ENCODE data around the gene MAL. TPM values are rescaled to one million over a fixed set of nuclear protein-coding genes. Genes with fewer than 3 reads are reported as not detected.

Gene MAL
- total and polyA plus RNA-seq, 2 of the 13 experiments (the other 11 are each of a cell fraction or from before 2014, with no cell fraction given): not detected

GRCh38 chr2:95073856-95074662 lies 48.6 kb downstream of the MAL start:
- CTCF ChIA-PET (ENCODE audit: low intra/inter-chr PET ratio, low total read pairs): no interaction called here

GRCh38 chr2:95074663-95075439 lies 49.3 kb downstream of the MAL start:
- Histone ChIP-seq H3K4me2 (ENCODE audit: low read depth, low read length) (no peak overlapping the region), H3K9me3 (ENCODE audit: low read length) (no peaks in the 10 kb centered on the region), H3K27me3 (ENCODE audit: control insufficient read depth in 1 of 2, insufficient read depth in 2 of 2, low read length in 2 of 2) (peaks cover 5 to 57% of the 10 kb centered on the region in 2 experiments; a peak in 4 of 5 replicates), H3K79me2 (ENCODE audit: insufficient read depth, low read length) (no peaks in the 10 kb centered on the region), H3K4me1 (ENCODE audit: insufficient read depth, low read length) (peaks cover 38% of the 10 kb centered on the region), H3K9ac (ENCODE audit: insufficient read depth, low read depth, low read length) (no peak overlapping the region), H3K27ac (ENCODE audit: extremely low read length, insufficient read depth, low read length) (no peak overlapping the region), H3K36me3 (replicated peaks in 1 of 2; ENCODE audit: control insufficient read depth in 1 of 2, insufficient read depth in 2 of 2, low read length in 2 of 2) (no peaks in the 10 kb centered on the region), H2AFZ (ENCODE audit: low read length) (no peak overlapping the region), H4K20me1 (ENCODE audit: insufficient read depth, low read length) (no peaks in the 10 kb centered on the region), H3K4me3 (replicated peaks in 1 of 3; ENCODE audit: insufficient read depth in 1 of 3, low read depth in 2 of 3, low read length in 3 of 3) (no peak overlapping the region)
- TF ChIP-seq HOXA3 (CRISPR knock-in tag; IDR thresholded peaks at IDR 0.05) (no peak), NFIC (IDR thresholded peaks at IDR 0.05; ENCODE audit: low read length) (no peak), ZNF761 (CRISPR knock-in tag; conservative IDR thresholded peaks at IDR 0.05) (no peak), HES4 (CRISPR knock-in tag; IDR thresholded peaks at IDR 0.05; ENCODE audit: borderline replicate concordance) (no peak), RFXAP (CRISPR knock-in tag; IDR thresholded peaks at IDR 0.05; ENCODE audit: borderline replicate concordance) (no peak)
- ATAC-seq (no peak), FAIRE-seq (no peak), DNase-seq (ENCODE audit: low spot score) (no peak)
- ChIA-PET POLR2A (no interaction called here), CTCF (ENCODE audit: low intra/inter-chr PET ratio, low total read pairs) (no interaction called here)
- WGBS (ENCODE audit: low lambda C conversion rate): 32% methylated on average over 14 of the region's 15 CpGs
- no TSS peak for BruUV-seq (replicated peaks)
- intact Hi-C loops (cut with micrococcal nuclease; ENCODE audit: unreplicated experiment) (no loop called here), in situ Hi-C loops (cut with HindIII; ENCODE audit: extremely low pct_ligation_motif_present, low pct_unique_long_range_greater_than_20kb) (loop anchor here (10.0 kb wide), 1 partner anchor 50 kb away; the partner anchor contains the start of gene MAL)

More at GRCh38 chr2:95073856-95074662, 48.6 kb downstream of the MAL start:
- Histone ChIP-seq H3K27me3 (ENCODE audit: control insufficient read depth in 1 of 2, insufficient read depth in 2 of 2, low read length in 2 of 2) (peaks cover 5 to 53% of the 10 kb centered on the region in 2 experiments; a peak in 4 of 5 replicates), H3K79me2 (ENCODE audit: insufficient read depth, low read length) (no peaks in the 10 kb centered on the region), H3K4me1 (ENCODE audit: insufficient read depth, low read length) (peaks cover 46% of the 10 kb centered on the region), H3K9ac (ENCODE audit: insufficient read depth, low read depth, low read length) (no peak overlapping the region), H3K36me3 (replicated peaks in 1 of 2; ENCODE audit: control insufficient read depth in 1 of 2, insufficient read depth in 2 of 2, low read length in 2 of 2) (no peaks in the 10 kb centered on the region), H3K4me3 (replicated peaks in 1 of 3; ENCODE audit: insufficient read depth in 1 of 3, low read depth in 2 of 3, low read length in 3 of 3) (no peak overlapping the region), H3K4me2 (ENCODE audit: low read depth, low read length) (no peak overlapping the region), H2AFZ (ENCODE audit: low read length) (no peak overlapping the region), H4K20me1 (ENCODE audit: insufficient read depth, low read length) (no peaks in the 10 kb centered on the region), H3K27ac (ENCODE audit: extremely low read length, insufficient read depth, low read length) (no peak overlapping the region), H3K9me3 (ENCODE audit: low read length) (no peaks in the 10 kb centered on the region)
- intact Hi-C loops (cut with micrococcal nuclease; ENCODE audit: unreplicated experiment): no loop called here
- 42% methylated on average over 16 of the region's 18 CpGs for WGBS (ENCODE audit: low lambda C conversion rate)
- BruUV-seq (replicated peaks): no TSS peak
- POLR2A ChIA-PET: no interaction called here
- FAIRE-seq (no peak), ATAC-seq (no peak), DNase-seq (ENCODE audit: low spot score) (no peak)
- in situ Hi-C loops (cut with HindIII; ENCODE audit: extremely low pct_ligation_motif_present, low pct_unique_long_range_greater_than_20kb): loop anchor here (10.0 kb wide), 1 partner anchor 49 kb away; the partner anchor contains the start of gene MAL
- no peak for TF ChIP-seq ATF3 (CRISPR knock-in tag; IDR thresholded peaks at IDR 0.05)
- TF ChIP-seq SALL1 (CRISPR knock-in tag; IDR thresholded peaks at IDR 0.05): 0 out of 2 replicates have a peak, but pooled peaks have one; percentile 2

All from HepG2 (cell line).